Upper lobe of right lung (tissue), 1 donor: ENCODE results near the gene EBP. TPM values are rescaled to one million over a fixed set of nuclear protein-coding genes. Genes with fewer than 3 reads are reported as not detected.

Source experiments
- ATAC-seq: fragments of 200-7000 bp; cut with Tn5 transposase; one replicate; pipeline ENCODE4 v1.9.1; 2020; ENCODE audit warnings: mild to moderate bottlenecking, moderate library complexity
- DNase-seq: peaks from one replicate; pipeline ENCODE4 v3.0.0-alpha.2; 2020
- H3K27ac ChIP-seq: fragments of 200-600 bp; one replicate; pipeline ENCODE4 v1.8.0; 2022
- H3K27me3 ChIP-seq: fragments of 200-600 bp; one replicate; pipeline ENCODE4 v1.8.0; 2022; ENCODE audit warnings: mild to moderate bottlenecking
- H3K36me3 ChIP-seq: fragments of 200-600 bp; one replicate; pipeline ENCODE4 v1.8.0; 2022
- H3K4me1 ChIP-seq: fragments of 200-600 bp; one replicate; pipeline ENCODE4 v1.8.0; 2022
- H3K4me3 ChIP-seq: fragments of 200-600 bp; one replicate; pipeline ENCODE4 v1.8.0; 2022; ENCODE audit warnings: mild to moderate bottlenecking
- H3K9me3 ChIP-seq: fragments of 200-600 bp; one replicate; pipeline ENCODE4 v1.8.0; 2022
- CTCF ChIP-seq: fragments of 200-600 bp; IDR thresholded peaks from one replicate; pipeline ENCODE4 v1.8.0; 2022; ENCODE audit warnings: antibody characterized with exemption
- intact Hi-C: fragments of 100-400 bp; cut with DNase I; formaldehyde crosslinking; loops from one replicate; pipeline ENCODE4 v1.11.0; 2022
- total RNA-seq: library from RNA; stranded (reverse); fragmentation: NEBNext Ultra II Directional; extraction: Animal tissue kit (Norgen Biotek cat#: 25700); gene quantifications from one replicate; pipeline ENCODE4 v1.2.1, GENCODE V29; 2021
- donor health status: DM: no; HTN: yes; CAD: no; lungs with severe emphysema.

EBP gene
- total RNA-seq, 1 donor from 2014 or later: 93.4 TPM

- no peaks in the 10 kb centered on the region for H3K27me3 ChIP-seq
- no peak for DNase-seq
- intact Hi-C loops: no loop called here
- H3K36me3 ChIP-seq: no peaks in the 10 kb centered on the region
- TF ChIP-seq CTCF: no peak
- H3K4me1 ChIP-seq: no peaks in the 10 kb centered on the region
- no peak overlapping the region for H3K4me3 ChIP-seq
- no peak for ATAC-seq
- no peak overlapping the region for H3K27ac ChIP-seq
- no peaks in the 10 kb centered on the region for H3K9me3 ChIP-seq
These were observed 24.9 kb upstream of the EBP start for GRCh38 chrX:48496660-48497059.

- ATAC-seq (no peak), DNase-seq (no peak)
- Histone ChIP-seq H3K4me1 (no peaks in the 10 kb centered on the region), H3K9me3 (no peaks in the 10 kb centered on the region), H3K27me3 (no peaks in the 10 kb centered on the region), H3K4me3 (no peak overlapping the region), H3K36me3 (no peaks in the 10 kb centered on the region), H3K27ac (no peak overlapping the region)
- intact Hi-C loops: no loop called here
- no peak for TF ChIP-seq CTCF
These were observed 23.7 kb upstream of the EBP start for GRCh38 chrX:48497871-48498270.

GRCh38 chrX:48498374-48498809, 23.2 kb upstream of the EBP start:
- TF ChIP-seq CTCF: no peak
- no peak for ATAC-seq
- no peak for DNase-seq
- H3K27me3 ChIP-seq: no peaks in the 10 kb centered on the region
- H3K36me3 ChIP-seq: no peaks in the 10 kb centered on the region
- H3K27ac ChIP-seq: no peak overlapping the region
- H3K4me1 ChIP-seq: no peaks in the 10 kb centered on the region
- no peak overlapping the region for H3K4me3 ChIP-seq
- H3K9me3 ChIP-seq: no peaks in the 10 kb centered on the region
- intact Hi-C loops: no loop called here

GRCh38 chrX:48504261-48504660, 17.3 kb upstream of the EBP start:
- Histone ChIP-seq H3K36me3 (no peaks in the 10 kb centered on the region), H3K4me1 (no peaks in the 10 kb centered on the region), H3K4me3 (no peak overlapping the region), H3K9me3 (no peaks in the 10 kb centered on the region), H3K27me3 (no peaks in the 10 kb centered on the region), H3K27ac (no peak overlapping the region)
- no peak for TF ChIP-seq CTCF
- intact Hi-C loops: no loop called here
- ATAC-seq (no peak), DNase-seq (no peak)

GRCh38 chrX:48505481-48505880, 16.1 kb upstream of the EBP start:
- DNase-seq (no peak), ATAC-seq (no peak)
- no peaks in the 10 kb centered on the region for H3K4me1 ChIP-seq
- no peak overlapping the region for H3K27ac ChIP-seq
- no peak for TF ChIP-seq CTCF
- no peaks in the 10 kb centered on the region for H3K9me3 ChIP-seq
- H3K36me3 ChIP-seq: no peaks in the 10 kb centered on the region
- H3K4me3 ChIP-seq: no peak overlapping the region
- intact Hi-C loops: no loop called here
- no peaks in the 10 kb centered on the region for H3K27me3 ChIP-seq

GRCh38 chrX:48507246-48507645, 14.4 kb upstream of the EBP start:
- Histone ChIP-seq H3K4me1 (no peaks in the 10 kb centered on the region), H3K9me3 (no peaks in the 10 kb centered on the region), H3K27me3 (no peaks in the 10 kb centered on the region), H3K4me3 (no peak overlapping the region), H3K27ac (no peak overlapping the region), H3K36me3 (no peaks in the 10 kb centered on the region)
- ATAC-seq (no peak), DNase-seq (no peak)
- intact Hi-C loops: no loop called here
- no peak for TF ChIP-seq CTCF
